RPMI8226 (cell line): Measurements from ENCODE around the gene GLYATL3.

Source experiments
- DNase-seq: peaks from one replicate; pipeline ENCODE4 v3.0.0-alpha.2; 2015

GLYATL3 gene

GRCh38 chr6:49514571-49515484 is 15.1 kb downstream of the GLYATL3 start:
- DNase-seq: no peak

GRCh38 chr6:49515485-49516146 is 15.9 kb downstream of the GLYATL3 start:
- DNase-seq: no peak

GRCh38 chr6:49516147-49516505 is 16.4 kb downstream of the GLYATL3 start:
- DNase-seq: no peak

- DNase-seq: no peak
Observed at GRCh38 chr6:49517919-49518318, 18.2 kb downstream of the GLYATL3 start.

- DNase-seq: no peak
Observed at GRCh38 chr6:49519660-49520059, 19.9 kb downstream of the GLYATL3 start.

- DNase-seq: no peak
Observed at GRCh38 chr6:49522710-49523593, 23.2 kb downstream of the GLYATL3 start.

- DNase-seq: no peak
Observed at GRCh38 chr6:49523901-49524300, 24.2 kb downstream of the GLYATL3 start.

- no peak for DNase-seq
Observed at GRCh38 chr6:49524541-49524940, 24.8 kb downstream of the GLYATL3 start.

GRCh38 chr6:49526598-49526997 is 26.9 kb downstream of the GLYATL3 start:
- no peak for DNase-seq

- DNase-seq: no peak
Observed at GRCh38 chr6:49527320-49527719, 27.6 kb downstream of the GLYATL3 start.

GRCh38 chr6:49528571-49528970 is 28.8 kb downstream of the GLYATL3 start:
- DNase-seq: no peak

- no peak for DNase-seq
Observed at GRCh38 chr6:49530141-49530776, 30.5 kb downstream of the GLYATL3 start.

- peak; percentile 64 for DNase-seq
Observed at GRCh38 chr6:49531774-49532569, 32.2 kb downstream of the GLYATL3 start.

- DNase-seq: no peak
Observed at GRCh38 chr6:49535795-49536194, 36.1 kb downstream of the GLYATL3 start.

- no peak for DNase-seq
Observed at GRCh38 chr6:49539102-49539501, 39.4 kb downstream of the GLYATL3 start.

GRCh38 chr6:49540614-49541013 is 40.9 kb downstream of the GLYATL3 start:
- no peak for DNase-seq

GRCh38 chr6:49541210-49541724 is 41.5 kb downstream of the GLYATL3 start:
- no peak for DNase-seq

GRCh38 chr6:49541936-49542335 is 42.2 kb downstream of the GLYATL3 start:
- no peak for DNase-seq

GRCh38 chr6:49543087-49543858 is 43.5 kb downstream of the GLYATL3 start:
- DNase-seq: no peak

GRCh38 chr6:49546331-49546730 is 46.6 kb downstream of the GLYATL3 start:
- no peak for DNase-seq
